HG02840 (cell line): Measurements from ENCODE around the gene SH3D21.

Source experiments
- ATAC-seq: cut with Tn5 transposase; IDR thresholded peaks from one replicate; pipeline ENCODE4 v1.9.1; 2021; ENCODE audit warnings: mild to moderate bottlenecking, moderate library complexity, moderate number of reproducible peaks; ENCODE audit not compliant: unreplicated experiment, low FRiP score

SH3D21 gene

GRCh38 chr1:36303244-36303643 is 2.9 kb upstream of the SH3D21 start:
- no peak for ATAC-seq

GRCh38 chr1:36303650-36304360 is 2.4 kb upstream of the SH3D21 start:
- no peak for ATAC-seq

- ATAC-seq, result no peak
These were observed 1.6 kb upstream of the SH3D21 start for GRCh38 chr1:36304521-36304920.

DNA sequence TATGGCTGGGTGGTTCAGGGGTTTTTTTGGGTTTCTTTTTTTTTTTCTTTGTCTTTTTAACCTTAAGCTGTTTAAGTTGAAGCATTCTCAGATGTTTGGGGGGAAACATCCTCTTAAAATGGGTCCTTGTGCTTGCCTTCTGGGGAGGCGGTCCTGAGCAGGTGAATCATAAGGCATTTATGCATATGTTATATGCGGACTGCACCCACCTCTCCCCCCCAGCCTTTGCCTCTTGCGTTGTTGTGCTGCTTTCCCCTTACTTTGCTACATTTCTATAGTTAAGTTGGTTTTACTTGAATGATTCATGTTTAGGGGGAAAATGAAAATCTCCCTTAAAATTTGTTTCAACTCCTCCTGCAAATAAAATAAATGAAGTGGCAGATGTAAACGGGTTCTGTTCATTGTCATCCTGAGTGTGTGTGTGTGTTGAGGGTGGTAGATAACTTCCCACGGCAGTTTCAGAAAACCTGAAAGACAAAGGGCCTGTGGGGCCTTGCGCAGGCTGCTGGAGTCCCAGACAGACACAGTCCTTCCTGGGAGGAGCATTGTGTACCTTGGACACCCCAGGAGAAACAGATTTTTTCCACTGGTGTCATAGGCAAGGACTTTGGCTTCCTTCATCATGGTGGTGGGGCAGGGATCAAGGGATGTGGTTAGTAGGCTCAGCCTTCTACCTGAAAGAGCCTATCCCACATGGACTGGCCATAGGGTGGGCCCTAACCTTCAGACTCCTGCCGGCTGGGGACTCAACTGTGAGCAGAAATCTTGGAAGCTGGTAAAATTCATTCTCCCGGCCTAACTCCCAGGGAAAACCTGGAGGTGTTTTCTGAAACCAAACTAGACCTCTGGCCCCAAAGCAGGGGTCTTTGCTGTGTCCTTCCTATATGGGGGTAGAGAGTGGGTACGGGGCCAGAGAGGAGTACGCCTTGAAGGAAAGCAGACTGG is 926 bp upstream of the SH3D21 start:
- ATAC-seq, result no peak

DNA sequence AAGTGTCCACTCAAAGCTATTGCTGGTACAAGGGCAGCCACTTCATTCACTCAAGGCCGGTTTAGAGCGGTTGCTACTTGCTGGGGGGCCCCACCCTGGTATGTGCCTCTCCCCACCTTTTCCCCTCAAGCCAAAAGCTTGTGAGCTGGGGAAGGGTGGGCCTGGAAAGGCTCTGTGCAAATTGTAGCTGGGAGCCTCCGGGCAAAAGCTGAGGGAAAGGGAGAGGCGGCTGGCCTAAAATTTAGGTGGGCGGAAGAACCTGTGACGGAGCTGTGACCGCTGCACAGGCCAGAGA is 306 bp upstream of the SH3D21 start:
- ATAC-seq, result no peak

DNA sequence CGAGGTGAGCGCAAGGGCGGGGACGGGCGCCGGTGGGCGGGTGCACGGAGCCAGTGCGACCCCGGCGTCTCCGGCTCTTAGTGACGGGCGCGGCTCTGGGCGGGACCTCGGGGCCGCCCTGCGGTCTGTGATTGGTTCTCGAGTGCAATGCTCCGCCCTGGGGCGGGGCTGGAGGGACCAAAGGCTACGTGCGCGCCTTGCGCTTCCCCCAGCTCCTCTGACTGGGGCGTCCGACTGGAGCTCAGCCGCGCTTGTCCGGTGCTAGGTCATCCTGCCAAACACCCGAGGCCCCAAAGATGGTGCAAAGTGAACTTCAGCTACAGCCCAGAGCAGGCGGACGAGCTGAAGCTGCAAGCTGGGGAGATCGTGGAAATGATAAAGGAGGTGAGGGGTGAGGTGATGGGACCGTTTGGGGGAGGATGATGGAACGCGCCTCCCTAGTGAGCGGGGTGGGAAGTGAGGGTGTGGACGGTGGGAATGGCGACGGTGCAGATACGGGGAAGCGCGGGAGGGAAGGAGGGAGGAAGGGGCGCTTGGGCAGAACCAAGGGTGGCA is 811 bp downstream of the SH3D21 start:
- peak; percentile 87 for ATAC-seq

- no peak for ATAC-seq
These were observed 1.6 kb downstream of the SH3D21 start for GRCh38 chr1:36307601-36308330.

- ATAC-seq, result no peak
These were observed 3.2 kb downstream of the SH3D21 start for GRCh38 chr1:36309397-36309796.

DNA sequence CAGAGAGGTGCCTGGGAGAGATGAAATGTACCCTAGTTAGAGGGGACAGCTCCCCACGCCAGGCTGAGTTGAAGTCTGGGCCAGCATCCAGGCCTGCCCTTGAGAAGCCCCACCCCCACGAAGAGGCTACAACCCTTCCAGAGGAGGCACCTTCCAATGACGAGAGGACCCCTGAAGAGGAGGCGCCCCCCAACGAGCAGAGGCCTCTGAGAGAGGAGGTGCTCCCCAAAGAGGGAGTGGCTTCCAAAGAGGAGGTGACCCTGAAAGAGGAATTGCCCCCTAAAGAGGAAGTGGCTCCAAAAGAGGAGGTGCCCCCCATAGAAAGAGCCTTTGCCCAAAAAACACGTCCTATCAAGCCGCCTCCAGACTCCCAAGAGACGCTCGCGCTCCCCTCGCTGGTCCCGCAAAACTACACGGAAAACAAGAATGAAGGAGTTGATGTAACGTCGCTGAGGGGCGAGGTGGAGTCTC is 14.2 kb downstream of the SH3D21 start:
- no peak for ATAC-seq

- no peak for ATAC-seq
These were observed 14.6 kb downstream of the SH3D21 start for GRCh38 chr1:36320767-36321118.

DNA sequence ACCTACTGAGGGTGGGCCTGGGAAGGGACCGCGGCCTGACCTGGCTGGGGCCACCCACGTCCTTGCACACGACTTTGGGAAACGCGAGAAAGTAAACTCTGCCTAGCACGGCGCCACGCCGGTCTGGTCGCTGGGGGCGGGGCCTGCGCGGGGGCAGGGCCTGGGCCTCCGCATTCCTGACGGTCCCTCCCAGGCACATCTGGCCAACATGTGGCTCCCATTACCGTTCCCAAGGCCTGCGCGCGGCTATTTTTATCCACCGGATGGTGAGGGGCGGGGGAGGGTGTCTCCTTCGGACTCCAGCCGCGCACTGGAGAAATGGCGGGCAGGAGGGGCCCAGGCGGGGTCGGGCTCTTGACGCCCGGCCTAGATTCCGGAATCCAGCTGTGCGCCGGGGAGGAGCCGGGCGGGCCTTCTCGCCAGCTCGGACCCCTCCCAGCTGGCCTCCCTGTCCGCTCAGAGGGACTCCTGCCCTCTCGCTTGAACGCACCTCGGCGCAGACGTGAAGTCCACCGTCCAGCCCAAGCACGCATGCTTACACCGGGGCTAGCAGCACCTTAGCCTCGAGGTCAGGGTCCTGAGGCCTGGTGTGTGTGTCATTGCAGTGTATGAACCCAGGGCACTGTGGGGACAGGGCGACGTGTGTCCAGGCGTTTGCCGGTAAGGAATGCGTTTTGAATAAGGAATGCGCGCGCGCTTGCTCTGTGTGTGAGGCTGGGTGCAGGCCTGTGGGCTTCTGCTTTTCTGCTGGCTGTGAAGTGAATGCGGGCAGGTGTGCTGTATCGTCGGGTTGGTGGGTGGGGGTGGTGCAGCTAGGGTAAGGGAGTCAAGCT is 15.2 kb downstream of the SH3D21 start:
- no peak for ATAC-seq

GRCh38 chr1:36322041-36322785 is 16.0 kb downstream of the SH3D21 start:
- ATAC-seq, result no peak

DNA sequence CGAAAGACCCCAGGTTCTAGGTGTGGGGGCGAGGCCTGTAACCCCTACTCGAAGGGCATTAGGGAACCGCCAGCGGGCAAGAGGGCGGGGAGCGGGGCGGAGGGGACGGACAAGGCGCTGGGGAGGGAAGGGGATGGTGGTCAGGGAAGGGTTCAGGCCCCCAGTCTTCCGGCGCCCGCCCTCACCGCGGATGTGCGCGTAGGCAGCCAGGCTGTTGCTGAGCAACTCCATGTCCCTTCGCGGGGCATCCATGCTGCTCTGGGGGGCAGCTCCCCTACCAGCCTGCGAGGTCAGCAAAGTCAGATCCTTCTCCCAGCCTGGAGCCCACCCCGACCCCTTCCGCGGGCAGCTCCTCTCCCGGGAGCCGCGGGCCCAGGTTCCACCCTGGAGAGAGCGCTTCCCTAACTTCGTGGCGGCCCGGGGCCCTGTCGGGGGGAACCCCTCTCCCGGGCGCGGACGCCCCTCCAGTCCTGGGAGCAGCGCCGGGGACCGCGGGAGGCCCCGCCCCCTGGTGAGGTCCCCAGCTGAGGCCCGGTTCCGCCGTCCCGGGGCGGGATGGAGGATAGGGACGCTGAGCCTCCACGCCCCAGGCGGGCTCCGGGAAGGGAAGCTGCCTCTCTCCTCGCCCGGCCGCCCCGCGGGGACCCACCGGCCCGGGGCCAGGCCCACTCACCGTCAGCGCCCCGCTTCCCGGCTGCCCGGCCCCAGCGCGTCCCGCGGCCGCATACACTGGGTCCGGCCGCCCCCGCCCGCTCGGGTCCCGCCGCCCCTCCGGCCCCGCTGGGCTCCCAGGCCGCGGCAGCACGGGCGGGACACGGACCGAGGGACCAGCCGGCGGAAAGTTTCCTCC is 16.8 kb downstream of the SH3D21 start:
- no peak for ATAC-seq

DNA sequence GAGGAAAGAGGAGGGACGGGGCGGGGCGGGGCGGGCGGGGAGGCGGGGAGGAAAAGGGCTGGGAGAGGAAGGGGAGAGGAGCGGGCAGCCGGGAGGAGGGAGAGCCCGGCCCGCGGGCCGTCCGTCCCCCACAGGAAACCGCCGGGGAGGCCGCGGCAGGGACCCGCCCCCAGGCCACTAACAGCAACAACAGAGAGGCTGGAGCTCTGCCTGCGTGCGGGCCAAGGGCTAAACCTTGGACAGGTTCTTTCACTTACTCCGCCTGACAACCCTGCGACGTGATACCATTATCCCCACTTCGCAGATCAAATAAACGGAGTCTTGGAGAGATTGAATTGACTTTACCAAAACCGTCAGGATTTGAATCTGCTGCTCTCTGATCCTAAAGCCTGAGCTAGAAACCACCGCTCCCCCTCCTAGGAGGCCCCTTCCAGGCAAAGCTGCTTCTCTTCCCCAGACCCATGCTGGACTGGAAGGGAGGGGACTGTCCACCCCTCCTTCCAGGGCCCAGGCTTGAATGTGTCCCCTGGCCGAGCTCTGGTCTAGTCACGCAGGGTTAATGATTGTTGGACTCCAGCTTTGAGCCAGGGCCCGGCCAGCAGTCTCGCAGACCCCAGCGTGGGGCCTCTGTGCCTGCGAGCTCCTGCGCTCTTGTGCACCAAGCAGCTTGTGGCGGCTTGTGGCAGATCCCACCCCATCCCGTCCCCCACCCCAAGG is 17.6 kb downstream of the SH3D21 start, which contains the start of gene EVA1B:
Gene EVA1B, minus strand, starts transcription at position 10 of the 717 bp plus-strand sequence. CDS start 608 bp downstream, outside the sequence.
- ATAC-seq, result no peak

GRCh38 chr1:36324353-36324703 is 18.2 kb downstream of the SH3D21 start:
- ATAC-seq, result no peak

DNA sequence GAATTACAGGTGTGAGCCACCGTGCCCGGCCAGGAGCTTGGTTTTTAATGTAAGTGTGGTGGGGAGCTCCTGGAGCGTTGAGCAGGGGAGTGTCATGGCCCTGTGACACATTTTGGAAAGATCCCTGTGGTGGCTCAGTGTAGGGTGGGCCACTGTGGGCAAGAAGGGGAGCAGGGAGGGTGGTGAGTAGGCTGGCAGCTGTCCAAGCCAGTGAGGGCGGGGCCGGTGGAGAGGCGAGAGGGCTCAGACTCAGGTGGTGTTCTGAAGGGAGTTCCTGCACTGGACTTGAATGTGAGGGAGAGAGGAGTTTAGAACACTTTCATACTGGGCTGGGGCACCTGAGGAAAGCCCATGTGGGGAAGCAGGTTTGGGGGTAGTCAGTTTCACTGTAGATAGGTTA is 20.3 kb downstream of the SH3D21 start:
- ATAC-seq, result no peak

DNA sequence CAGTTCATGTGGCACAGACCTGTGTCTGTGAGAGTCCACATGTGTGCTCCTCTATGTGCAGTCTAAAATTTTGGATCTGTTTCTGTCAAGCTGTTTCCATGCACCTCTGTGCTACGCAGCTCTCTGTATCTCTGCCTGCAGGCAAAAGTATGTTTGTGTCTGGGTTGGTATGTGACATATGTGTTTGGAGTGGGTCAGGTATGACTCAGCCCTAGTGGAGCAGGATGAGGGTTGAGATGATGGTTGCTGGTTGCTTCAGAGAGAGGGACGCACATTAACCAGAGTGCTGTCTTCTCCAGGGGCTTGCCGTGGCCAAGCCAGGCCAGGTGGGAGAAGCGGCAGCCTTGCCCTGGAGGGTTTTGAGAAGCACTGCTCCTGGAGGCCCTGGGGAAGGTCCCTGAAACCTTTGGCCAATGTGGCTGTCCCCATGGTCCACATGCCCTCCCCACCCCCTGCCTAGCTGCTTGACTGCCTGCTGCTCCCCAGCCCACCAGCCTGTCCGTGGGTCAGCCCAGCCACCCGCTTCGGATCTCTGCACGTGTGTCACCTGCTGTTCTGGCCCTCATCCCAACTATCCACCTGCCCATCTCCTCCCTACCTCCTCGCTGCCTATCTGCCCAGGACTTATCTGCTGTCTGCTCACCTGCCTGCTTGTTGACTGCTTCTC is 21.4 kb downstream of the SH3D21 start:
- ATAC-seq, result no peak
